Ishikawa (cell line): Measurements from ENCODE around the gene IL18R1.

ENCODE experiments used
- CREB1 ChIP-seq: IDR thresholded peaks from 2 replicates; pipeline ENCODE4 v1.6.1; 2012; ENCODE audit warnings: low read depth
- EGR1 ChIP-seq: IDR thresholded peaks from 2 replicates; pipeline ENCODE4 v1.6.1; 2012
- FOXM1 ChIP-seq: IDR thresholded peaks from 2 replicates; pipeline ENCODE4 v1.6.1; 2012; ENCODE audit warnings: low read depth, borderline replicate concordance
- NFIC ChIP-seq: IDR thresholded peaks from 2 replicates; pipeline ENCODE4 v1.6.1; 2012
- TEAD4 ChIP-seq: IDR thresholded peaks from 2 replicates; pipeline ENCODE4 v1.6.1; 2012
- YY1 ChIP-seq: IDR thresholded peaks from 2 replicates; pipeline ENCODE4 v1.6.1; 2012; ENCODE audit warnings: low read depth
- ZBTB7A ChIP-seq: IDR thresholded peaks from 2 replicates; pipeline ENCODE4 v1.6.1; 2012; ENCODE audit warnings: low read depth
- TF ChIP-seq, protein P1 (sequence below): IDR thresholded peaks from 2 replicates; pipeline ENCODE4 v1.6.1; 2012

The IL18R1 gene

DNA sequence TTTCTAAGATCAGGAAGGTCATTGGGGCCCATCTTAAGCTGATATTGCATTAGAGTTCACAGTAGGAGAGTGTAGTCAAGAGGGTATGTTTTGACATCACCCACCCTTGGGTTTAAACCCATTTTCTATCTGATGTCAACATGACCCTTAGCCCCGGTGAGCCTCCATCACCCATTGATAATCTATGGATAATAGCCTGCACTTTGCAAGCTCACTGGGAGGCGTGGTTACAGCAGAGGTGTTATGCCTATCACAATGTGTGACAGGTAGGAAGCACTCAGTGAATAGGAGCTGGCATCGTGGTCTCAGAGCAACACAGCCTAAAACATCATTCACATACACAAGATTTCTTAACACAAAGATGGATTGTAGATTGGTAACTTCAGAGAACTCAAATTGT lies 88.6 kb downstream of the IL18R1 start:
- TF ChIP-seq NFIC: no peak
- no peak for TF ChIP-seq TEAD4
- no peak for TF ChIP-seq EGR1
- no peak for TF ChIP-seq FOXM1
- TF ChIP-seq, protein P1, sequence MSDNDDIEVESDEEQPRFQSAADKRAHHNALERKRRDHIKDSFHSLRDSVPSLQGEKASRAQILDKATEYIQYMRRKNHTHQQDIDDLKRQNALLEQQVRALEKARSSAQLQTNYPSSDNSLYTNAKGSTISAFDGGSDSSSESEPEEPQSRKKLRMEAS: no peak
- no peak for TF ChIP-seq ZBTB7A

DNA sequence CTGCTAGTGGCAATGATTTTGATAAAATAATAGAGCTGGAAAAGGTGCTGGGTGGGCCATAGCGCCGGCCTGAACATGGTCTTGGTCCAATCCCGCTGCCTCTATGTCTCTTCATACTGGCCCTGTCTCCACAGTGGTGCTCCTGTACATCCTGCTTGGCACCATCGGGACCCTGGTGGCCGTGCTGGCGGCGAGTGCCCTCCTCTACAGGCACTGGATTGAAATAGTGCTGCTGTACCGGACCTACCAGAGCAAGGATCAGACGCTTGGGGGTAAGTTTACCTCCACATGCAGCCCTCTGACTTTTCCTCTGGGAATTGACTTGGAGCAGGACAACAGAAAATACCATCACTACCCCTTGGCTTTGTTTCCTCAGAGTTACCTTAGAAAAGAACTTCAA lies 91.3 kb downstream of the IL18R1 start:
- TF ChIP-seq NFIC (no peak), CREB1 (no peak), YY1 (no peak)
